ENCODE data around the gene TRIM71.

Gene TRIM71

DNA sequence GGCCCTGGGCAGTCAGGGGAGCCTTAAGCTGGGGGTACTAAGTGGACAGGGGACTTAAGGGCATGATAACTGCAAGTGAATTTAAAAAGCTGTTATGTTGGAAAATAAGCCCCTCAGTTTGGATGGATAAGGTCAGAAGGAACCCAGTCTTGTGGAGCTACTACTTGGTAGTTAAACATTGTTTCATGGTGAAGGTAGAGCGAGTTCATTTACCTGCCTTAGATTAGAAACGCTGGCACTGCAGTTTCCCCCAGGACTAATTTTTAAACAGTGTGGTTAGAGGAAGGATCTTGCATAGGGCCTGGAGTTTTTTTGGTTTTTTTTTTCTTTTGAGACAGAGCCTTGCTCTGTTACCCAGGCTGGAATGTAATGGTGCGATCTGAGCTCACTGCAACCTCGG is 31.2 kb downstream of the TRIM71 start:
- H3K4me3 ChIP-seq (ENCODE audit: control insufficient read depth, low read depth, low read length): no peak overlapping the region
- DNase-seq (ENCODE audit: low read depth): no peak
- no peak for TF ChIP-seq CTCF (IDR thresholded peaks at IDR 0.05; ENCODE audit: control insufficient read depth, insufficient read depth, low read depth, low read length, missing control alignments)

- no peak for TF ChIP-seq CTCF (IDR thresholded peaks at IDR 0.05; ENCODE audit: control insufficient read depth, insufficient read depth, low read depth, low read length, missing control alignments)
- no peak for DNase-seq (ENCODE audit: low read depth)
- H3K4me3 ChIP-seq (ENCODE audit: control insufficient read depth, low read depth, low read length): no peak overlapping the region
Measured at GRCh38 chr3:32850226-32850625, 32.4 kb downstream of the TRIM71 start.

DNA sequence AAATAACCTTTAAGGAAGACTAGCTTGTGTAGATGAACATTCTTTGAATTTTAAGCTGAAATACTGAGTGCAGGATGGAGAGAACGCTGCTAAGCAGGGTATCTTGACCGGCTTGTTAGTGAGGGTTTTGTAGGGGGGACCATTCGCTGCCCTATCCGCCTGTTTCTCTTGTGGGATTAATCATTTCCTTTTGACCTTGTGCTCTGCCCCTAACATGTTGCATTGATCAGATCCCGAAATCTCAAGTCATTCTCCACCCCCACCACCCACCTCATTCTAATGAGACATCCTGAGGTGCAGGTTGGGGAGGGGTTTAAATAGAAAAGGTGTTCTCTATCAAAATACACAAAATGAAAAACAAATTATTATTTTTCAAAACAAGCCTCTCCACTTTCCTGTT is 32.8 kb downstream of the TRIM71 start:
- no peak for TF ChIP-seq CTCF (IDR thresholded peaks at IDR 0.05; ENCODE audit: control insufficient read depth, insufficient read depth, low read depth, low read length, missing control alignments)
- DNase-seq (ENCODE audit: low read depth): no peak
- no peak overlapping the region for H3K4me3 ChIP-seq (ENCODE audit: control insufficient read depth, low read depth, low read length)

- no peak for TF ChIP-seq CTCF (IDR thresholded peaks at IDR 0.05; ENCODE audit: control insufficient read depth, insufficient read depth, low read depth, low read length, missing control alignments)
- H3K4me3 ChIP-seq (ENCODE audit: control insufficient read depth, low read depth, low read length): no peak overlapping the region
- no peak for DNase-seq (ENCODE audit: low read depth)
Measured at GRCh38 chr3:32852146-32852545, 34.3 kb downstream of the TRIM71 start.

DNA sequence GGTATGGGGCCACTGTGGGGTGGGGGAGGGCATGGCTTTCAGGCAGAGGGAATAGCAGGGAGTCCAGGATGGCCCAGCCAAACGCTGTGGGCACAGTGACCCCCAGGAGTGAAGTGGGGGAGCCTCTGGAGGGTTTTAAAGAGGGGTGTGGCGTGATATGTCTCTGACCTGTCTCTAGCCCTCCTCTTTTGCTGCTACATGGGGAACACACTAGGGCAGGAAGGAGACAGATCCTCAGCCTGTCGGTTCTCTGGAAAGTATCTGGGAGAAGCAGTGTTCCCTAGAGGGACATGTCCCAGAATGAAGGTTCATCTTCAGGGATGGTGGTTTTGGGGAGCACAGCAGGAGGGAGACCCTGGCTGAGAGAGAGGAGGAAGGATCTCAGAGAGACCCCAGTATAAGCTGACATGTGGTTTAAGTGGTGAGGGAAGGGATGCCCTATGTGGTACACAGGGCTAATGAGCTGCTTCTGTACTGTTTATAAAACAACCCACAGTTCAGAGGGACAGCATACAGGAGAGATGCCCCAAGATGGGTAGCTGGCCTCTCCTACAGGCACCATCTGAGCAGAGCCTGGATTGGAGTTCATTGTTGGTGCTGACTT is 37.7 kb downstream of the TRIM71 start:
- TF ChIP-seq CTCF (IDR thresholded peaks at IDR 0.05; ENCODE audit: control insufficient read depth, insufficient read depth, low read depth, low read length, missing control alignments): no peak
- no peak overlapping the region for H3K4me3 ChIP-seq (ENCODE audit: control insufficient read depth, low read depth, low read length)
- no peak for DNase-seq (ENCODE audit: low read depth)

DNA sequence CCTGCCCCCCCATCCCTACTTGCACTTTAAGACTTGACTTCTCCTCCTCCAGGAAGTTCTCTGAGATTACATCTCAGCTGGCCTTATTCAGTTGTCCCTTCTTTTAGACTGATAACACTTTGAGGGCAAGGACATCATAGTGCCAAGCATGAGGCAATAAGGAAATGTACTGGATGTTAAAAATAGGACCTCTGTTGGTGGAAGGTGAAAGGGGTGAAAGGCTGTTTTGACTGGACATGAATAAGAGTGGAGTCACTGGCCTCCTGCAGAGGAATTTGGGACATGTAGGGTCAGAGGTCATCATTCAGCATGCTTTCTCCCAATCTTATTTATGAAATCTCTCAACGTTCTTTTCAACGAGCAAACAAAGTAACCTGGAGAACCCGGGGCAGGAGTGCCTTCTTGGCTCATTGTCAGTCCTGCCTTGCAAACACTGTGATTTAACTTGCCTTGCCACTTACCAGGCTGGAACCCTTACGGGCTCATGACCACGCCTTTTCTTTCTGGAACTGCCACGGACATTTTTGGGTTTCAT is 38.6 kb downstream of the TRIM71 start:
- no peak overlapping the region for H3K4me3 ChIP-seq (ENCODE audit: control insufficient read depth, low read depth, low read length)
- no peak for DNase-seq (ENCODE audit: low read depth)
- TF ChIP-seq CTCF (IDR thresholded peaks at IDR 0.05; ENCODE audit: control insufficient read depth, insufficient read depth, low read depth, low read length, missing control alignments): no peak

Measured in AG09309 (cell line).